HepG2 (cell line): ENCODE data around the gene PRDM10. TPM values are rescaled to one million over a fixed set of nuclear protein-coding genes. Genes with fewer than 3 reads are reported as not detected.

Experiments
- CBX5 ChIP-seq: sonication (generic); formaldehyde crosslinking; IDR thresholded peaks from 2 replicates; pipeline ENCODE4 v1.4.0; 2020; ENCODE audit warnings: missing genetic modification reagents, borderline replicate concordance
- CCAR2 ChIP-seq: fragments of 200-400 bp; formaldehyde crosslinking; optimal IDR thresholded peaks from 2 replicates; pipeline ENCODE3; 2018; ENCODE audit warnings: low read depth, mild to moderate bottlenecking, low read length, moderate library complexity
- CCDC6 ChIP-seq: sonication (generic); formaldehyde crosslinking; IDR thresholded peaks from 2 replicates; pipeline ENCODE4 v1.8.1; 2022; ENCODE audit warnings: mild to moderate bottlenecking, missing genetic modification reagents, moderate library complexity
- CEBPG ChIP-seq: IDR thresholded peaks from 2 replicates; pipeline ENCODE4 v1.6.1; 2016
- CHCHD3 ChIP-seq: sonication (generic); formaldehyde crosslinking; IDR thresholded peaks from 2 replicates; pipeline ENCODE4 v1.8.0; 2022; ENCODE audit warnings: mild to moderate bottlenecking, missing genetic modification reagents, moderate library complexity
- FOXJ3 ChIP-seq: sonication (generic); formaldehyde crosslinking; IDR thresholded peaks from 2 replicates; pipeline ENCODE4 v1.4.0; 2020; ENCODE audit warnings: missing genetic modification reagents, mild to moderate bottlenecking, borderline replicate concordance
- HOXA9 ChIP-seq: sonication (generic); formaldehyde crosslinking; IDR thresholded peaks from 2 replicates; pipeline ENCODE4 v1.8.1; 2022; ENCODE audit warnings: missing genetic modification reagents, mild to moderate bottlenecking, moderate library complexity, borderline replicate concordance
- ISX ChIP-seq: sonication (generic); formaldehyde crosslinking; conservative IDR thresholded peaks from 2 replicates; pipeline ENCODE4 v1.5.0; 2020; ENCODE audit warnings: missing genetic modification reagents
- MEIS2 ChIP-seq: sonication (generic); formaldehyde crosslinking; IDR thresholded peaks from 2 replicates; pipeline ENCODE4 v1.9.0; 2021; ENCODE audit warnings: mild to moderate bottlenecking, missing genetic modification reagents
- POLR2G ChIP-seq: fragments of 200-400 bp; formaldehyde crosslinking; IDR thresholded peaks from 2 replicates; pipeline ENCODE4 v1.6.1; 2018; ENCODE audit warnings: mild to moderate bottlenecking, low read depth, low read length, moderate library complexity
- PPARG ChIP-seq: conservative IDR thresholded peaks from 2 replicates; pipeline ENCODE4 v1.6.1; 2016; ENCODE audit warnings: missing biosample characterization, missing genetic modification reagents
- RARA ChIP-seq: IDR thresholded peaks from 2 replicates; pipeline ENCODE4 v1.6.1; 2016; ENCODE audit warnings: missing genetic modification reagents, missing compliant biosample characterization
- RFX5 ChIP-seq: IDR thresholded peaks from 2 replicates; pipeline ENCODE4 v1.6.1; 2011; ENCODE audit warnings: low read depth, low read length, improper control_type of control experiment
- SRSF1 ChIP-seq: fragments of 200-400 bp; formaldehyde crosslinking; optimal IDR thresholded peaks from 2 replicates; pipeline ENCODE3; 2017; ENCODE audit warnings: mild to moderate bottlenecking, low read depth, low read length, moderate library complexity
- WIZ ChIP-seq: sonication (generic); formaldehyde crosslinking; IDR thresholded peaks from 2 replicates; pipeline ENCODE4 v1.5.1; 2020; ENCODE audit warnings: mild to moderate bottlenecking, missing genetic modification reagents
- ZC3H13 ChIP-seq: sonication (generic); formaldehyde crosslinking; IDR thresholded peaks from 2 replicates; pipeline ENCODE4 v1.8.1; 2023; ENCODE audit warnings: mild to moderate bottlenecking, missing genetic modification reagents, moderate library complexity
- ZFP1 ChIP-seq: IDR thresholded peaks from 2 replicates; pipeline ENCODE4 v1.6.1; 2016
- ZFP62 ChIP-seq: sonication (generic); formaldehyde crosslinking; IDR thresholded peaks from 2 replicates; pipeline ENCODE4 v1.4.0; 2020; ENCODE audit warnings: missing genetic modification reagents
- ZNF207 ChIP-seq: fragments of 450-650 bp; IDR thresholded peaks from 2 replicates; pipeline ENCODE4 v1.6.1; 2016; ENCODE audit warnings: antibody characterized with exemption, borderline replicate concordance
- ZNF282 ChIP-seq: fragments of 450-650 bp; IDR thresholded peaks from 2 replicates; pipeline ENCODE4 v1.6.1; 2018; ENCODE audit not compliant: partially characterized antibody
- ZNF331 ChIP-seq: sonication (generic); formaldehyde crosslinking; IDR thresholded peaks from 2 replicates; pipeline ENCODE4 v1.4.0; 2020; ENCODE audit warnings: missing genetic modification reagents
- ZNF547 ChIP-seq: sonication (generic); formaldehyde crosslinking; IDR thresholded peaks from 2 replicates; pipeline ENCODE4 v1.5.1; 2020; ENCODE audit warnings: mild to moderate bottlenecking, missing genetic modification reagents
- ZNF709 ChIP-seq: sonication (generic); formaldehyde crosslinking; IDR thresholded peaks from 2 replicates; pipeline ENCODE4 v1.5.0; 2020; ENCODE audit warnings: mild to moderate bottlenecking, missing genetic modification reagents
- polyA plus RNA-seq, 8 experiments: library from polyadenylated mRNA; depleted of rRNA in 3 of 8; stranded (reverse) in 7 of 8; unstranded in 1 of 8; fragments of >200 nt; fragmentation: Illumina TruSeq in 4 of 8; extraction: Trizol in 4 of 8; gene quantifications; 2 replicates each; pipeline versions ENCODE4 v1.2.1 to v1.2.3, GENCODE V29; 2011 to 2016; ENCODE audit warnings: low read depth in 4 of 8, missing spikeins in 1 of 8, mixed read lengths in 1 of 8; ENCODE audit not compliant: insufficient read depth in 1 of 8
- total RNA-seq, 5 experiments: library from RNA; depleted of rRNA; stranded (reverse); fragments of >200 nt; fragmentation: Illumina TruSeq; extraction: Trizol; gene quantifications; 2 replicates each; pipeline ENCODE4 v1.2.3, GENCODE V29; 2016; ENCODE audit warnings: low read depth in 1 of 5
- TF ChIP-seq, protein P1 (sequence below): sonication (generic); formaldehyde crosslinking; IDR thresholded peaks from 2 replicates; pipeline ENCODE4 v1.4.0; 2020; ENCODE audit warnings: missing genetic modification reagents
- TF ChIP-seq, protein P2 (sequence below): IDR thresholded peaks from 2 replicates; pipeline ENCODE4 v1.6.1; 2016; ENCODE audit warnings: missing compliant biosample characterization, missing genetic modification reagents, borderline replicate concordance
- TF ChIP-seq, protein P3 (sequence below): IDR thresholded peaks from 2 replicates; pipeline ENCODE4 v1.6.1; 2012; ENCODE audit warnings: low read depth, low read length, improper control_type of control experiment

PRDM10 gene
- total and polyA plus RNA-seq, 2 of the 13 experiments (the other 11 are each of a cell fraction or from before 2014, with no cell fraction given): 5.7 to 5.8 TPM

DNA sequence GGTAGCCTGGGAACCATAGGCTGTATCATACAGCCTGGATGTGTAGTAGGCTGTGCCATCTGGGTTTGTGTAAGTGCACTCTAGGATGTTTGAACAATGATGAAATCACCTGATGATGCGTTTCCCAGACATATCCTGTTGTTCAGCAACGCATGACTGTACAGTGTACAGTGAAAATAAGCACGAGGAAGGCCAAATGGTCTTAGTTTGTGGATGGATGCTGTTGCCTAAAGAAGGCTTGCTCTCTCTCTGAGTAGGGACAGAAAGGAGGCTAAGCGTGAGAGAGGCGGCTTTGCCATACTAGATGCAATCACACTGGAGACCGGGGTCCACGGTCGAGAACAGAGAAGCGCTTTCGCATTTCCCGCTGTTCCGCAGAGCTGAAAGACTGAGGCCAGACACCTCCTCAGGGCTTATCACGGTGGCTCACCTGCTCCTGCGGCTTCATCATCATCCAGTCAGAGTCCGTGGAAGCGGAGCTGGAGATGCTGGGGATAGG is 39.5 kb upstream of the PRDM10 start (continued):
- no peak for TF ChIP-seq SRSF1
- TF ChIP-seq, protein P1, sequence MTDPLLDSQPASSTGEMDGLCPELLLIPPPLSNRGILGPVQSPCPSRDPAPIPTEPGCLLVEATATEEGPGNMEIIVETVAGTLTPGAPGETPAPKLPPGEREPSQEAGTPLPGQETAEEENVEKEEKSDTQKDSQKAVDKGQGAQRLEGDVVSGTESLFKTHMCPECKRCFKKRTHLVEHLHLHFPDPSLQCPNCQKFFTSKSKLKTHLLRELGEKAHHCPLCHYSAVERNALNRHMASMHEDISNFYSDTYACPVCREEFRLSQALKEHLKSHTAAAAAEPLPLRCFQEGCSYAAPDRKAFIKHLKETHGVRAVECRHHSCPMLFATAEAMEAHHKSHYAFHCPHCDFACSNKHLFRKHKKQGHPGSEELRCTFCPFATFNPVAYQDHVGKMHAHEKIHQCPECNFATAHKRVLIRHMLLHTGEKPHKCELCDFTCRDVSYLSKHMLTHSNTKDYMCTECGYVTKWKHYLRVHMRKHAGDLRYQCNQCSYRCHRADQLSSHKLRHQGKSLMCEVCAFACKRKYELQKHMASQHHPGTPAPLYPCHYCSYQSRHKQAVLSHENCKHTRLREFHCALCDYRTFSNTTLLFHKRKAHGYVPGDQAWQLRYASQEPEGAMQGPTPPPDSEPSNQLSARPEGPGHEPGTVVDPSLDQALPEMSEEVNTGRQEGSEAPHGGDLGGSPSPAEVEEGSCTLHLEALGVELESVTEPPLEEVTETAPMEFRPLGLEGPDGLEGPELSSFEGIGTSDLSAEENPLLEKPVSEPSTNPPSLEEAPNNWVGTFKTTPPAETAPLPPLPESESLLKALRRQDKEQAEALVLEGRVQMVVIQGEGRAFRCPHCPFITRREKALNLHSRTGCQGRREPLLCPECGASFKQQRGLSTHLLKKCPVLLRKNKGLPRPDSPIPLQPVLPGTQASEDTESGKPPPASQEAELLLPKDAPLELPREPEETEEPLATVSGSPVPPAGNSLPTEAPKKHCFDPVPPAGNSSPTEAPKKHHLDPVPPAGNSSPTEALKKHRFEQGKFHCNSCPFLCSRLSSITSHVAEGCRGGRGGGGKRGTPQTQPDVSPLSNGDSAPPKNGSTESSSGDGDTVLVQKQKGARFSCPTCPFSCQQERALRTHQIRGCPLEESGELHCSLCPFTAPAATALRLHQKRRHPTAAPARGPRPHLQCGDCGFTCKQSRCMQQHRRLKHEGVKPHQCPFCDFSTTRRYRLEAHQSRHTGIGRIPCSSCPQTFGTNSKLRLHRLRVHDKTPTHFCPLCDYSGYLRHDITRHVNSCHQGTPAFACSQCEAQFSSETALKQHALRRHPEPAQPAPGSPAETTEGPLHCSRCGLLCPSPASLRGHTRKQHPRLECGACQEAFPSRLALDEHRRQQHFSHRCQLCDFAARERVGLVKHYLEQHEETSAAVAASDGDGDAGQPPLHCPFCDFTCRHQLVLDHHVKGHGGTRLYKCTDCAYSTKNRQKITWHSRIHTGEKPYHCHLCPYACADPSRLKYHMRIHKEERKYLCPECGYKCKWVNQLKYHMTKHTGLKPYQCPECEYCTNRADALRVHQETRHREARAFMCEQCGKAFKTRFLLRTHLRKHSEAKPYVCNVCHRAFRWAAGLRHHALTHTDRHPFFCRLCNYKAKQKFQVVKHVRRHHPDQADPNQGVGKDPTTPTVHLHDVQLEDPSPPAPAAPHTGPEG: no peak
- TF ChIP-seq ISX (CRISPR knock-in tag): no peak
- TF ChIP-seq CBX5 (CRISPR knock-in tag): peak; percentile 61; the same call in 1 of the 2 replicates
- no peak for TF ChIP-seq CHCHD3
- no peak for TF ChIP-seq CCDC6 (CRISPR knock-in tag)
- TF ChIP-seq HOXA9 (CRISPR knock-in tag): no peak
- peak; percentile 74 for TF ChIP-seq RFX5
- TF ChIP-seq ZNF282: no peak
- TF ChIP-seq WIZ (CRISPR knock-in tag): no peak
- TF ChIP-seq RARA (CRISPR knock-in tag): peak; percentile 71
- TF ChIP-seq ZFP62 (CRISPR knock-in tag): no peak
- TF ChIP-seq ZNF547 (CRISPR knock-in tag): no peak
- no peak for TF ChIP-seq FOXJ3 (CRISPR knock-in tag)
- TF ChIP-seq MEIS2 (CRISPR knock-in tag): no peak
- TF ChIP-seq ZNF331 (CRISPR knock-in tag): no peak
- TF ChIP-seq CEBPG (CRISPR knock-in tag): peak; percentile 83
- no peak for TF ChIP-seq PPARG (CRISPR knock-in tag)
- TF ChIP-seq, protein P2, sequence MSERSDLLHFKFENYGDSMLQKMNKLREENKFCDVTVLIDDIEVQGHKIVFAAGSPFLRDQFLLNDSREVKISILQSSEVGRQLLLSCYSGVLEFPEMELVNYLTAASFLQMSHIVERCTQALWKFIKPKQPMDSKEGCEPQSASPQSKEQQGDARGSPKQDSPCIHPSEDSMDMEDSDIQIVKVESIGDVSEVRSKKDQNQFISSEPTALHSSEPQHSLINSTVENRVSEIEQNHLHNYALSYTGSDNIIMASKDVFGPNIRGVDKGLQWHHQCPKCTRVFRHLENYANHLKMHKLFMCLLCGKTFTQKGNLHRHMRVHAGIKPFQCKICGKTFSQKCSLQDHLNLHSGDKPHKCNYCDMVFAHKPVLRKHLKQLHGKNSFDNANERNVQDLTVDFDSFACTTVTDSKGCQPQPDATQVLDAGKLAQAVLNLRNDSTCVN (CRISPR knock-in tag): no peak
- TF ChIP-seq ZFP1 (CRISPR knock-in tag): no peak
- no peak for TF ChIP-seq ZNF207
- no peak for TF ChIP-seq ZC3H13
- TF ChIP-seq, protein P3, sequence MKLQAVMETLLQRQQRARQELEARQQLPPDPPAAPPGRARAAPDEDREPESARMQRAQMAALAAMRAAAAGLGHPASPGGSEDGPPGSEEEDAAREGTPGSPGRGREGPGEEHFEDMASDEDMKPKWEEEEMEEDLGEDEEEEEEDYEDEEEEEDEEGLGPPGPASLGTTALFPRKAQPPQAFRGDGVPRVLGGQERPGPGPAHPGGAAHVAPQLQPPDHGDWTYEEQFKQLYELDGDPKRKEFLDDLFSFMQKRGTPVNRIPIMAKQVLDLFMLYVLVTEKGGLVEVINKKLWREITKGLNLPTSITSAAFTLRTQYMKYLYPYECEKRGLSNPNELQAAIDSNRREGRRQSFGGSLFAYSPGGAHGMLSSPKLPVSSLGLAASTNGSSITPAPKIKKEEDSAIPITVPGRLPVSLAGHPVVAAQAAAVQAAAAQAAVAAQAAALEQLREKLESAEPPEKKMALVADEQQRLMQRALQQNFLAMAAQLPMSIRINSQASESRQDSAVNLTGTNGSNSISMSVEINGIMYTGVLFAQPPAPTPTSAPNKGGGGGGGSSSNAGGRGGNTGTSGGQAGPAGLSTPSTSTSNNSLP: no peak
- TF ChIP-seq ZNF709: no peak
- no peak for TF ChIP-seq POLR2G
- no peak for TF ChIP-seq CCAR2
